Gastroesophageal sphincter (tissue), 3 donors: ENCODE measurements around the gene NFKB2.

ENCODE experiments used
- EP300 ChIP-seq: sonication (generic); formaldehyde crosslinking; IDR thresholded peaks from one replicate; pipeline ENCODE4 v1.6.1; 2017; ENCODE audit warnings: antibody characterized with exemption, mild to moderate bottlenecking
- POLR2A ChIP-seq, 2 donors: fragments of 450-650 bp; IDR thresholded peaks; one replicate each; pipeline ENCODE4 v1.6.1; 2017; ENCODE audit warnings: antibody characterized with exemption in 2 of 2, mild to moderate bottlenecking in 2 of 2, moderate library complexity in 1 of 2
- POLR2AphosphoS5 ChIP-seq: sonication (generic); formaldehyde crosslinking; IDR thresholded peaks from one replicate; pipeline ENCODE4 v1.6.1; 2017; ENCODE audit warnings: antibody characterized with exemption
- TF ChIP-seq, protein P1 (sequence below), 4 experiments: fragments of 200-600 bp in 2 of 4; fragments of 450-650 bp in 2 of 4; sonication (generic) in 1 of 4; IDR thresholded peaks; one replicate each; pipeline ENCODE4 v1.5.1; 2017 to 2019; ENCODE audit warnings: antibody characterized with exemption in 4 of 4, mild to moderate bottlenecking in 2 of 4, moderate library complexity in 2 of 4

DNA sequence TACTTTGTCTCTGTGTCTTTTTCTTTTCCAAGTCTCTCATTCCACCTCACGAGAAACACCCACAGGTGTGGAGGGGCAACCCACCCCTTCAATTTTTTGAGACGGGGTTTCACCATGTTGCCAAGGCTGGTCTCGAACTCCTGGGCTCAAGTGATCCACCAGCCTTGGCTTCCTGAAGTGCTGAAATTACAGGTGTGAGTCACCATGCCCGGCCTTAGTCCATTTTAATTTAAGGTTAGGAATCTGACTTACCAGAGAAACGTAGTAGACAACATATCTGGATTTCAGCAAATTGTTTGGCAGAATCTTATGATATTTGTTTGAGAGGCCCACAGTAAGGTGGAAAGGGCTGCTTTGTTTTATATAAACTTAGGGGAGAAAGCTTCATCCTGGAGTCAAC is 3.2 kb upstream of the NFKB2 start:
- TF ChIP-seq POLR2A (IDR thresholded peaks at IDR 0.05) (no peak), EP300 (no peak), POLR2AphosphoS5 (no peak)
- TF ChIP-seq, protein P1, sequence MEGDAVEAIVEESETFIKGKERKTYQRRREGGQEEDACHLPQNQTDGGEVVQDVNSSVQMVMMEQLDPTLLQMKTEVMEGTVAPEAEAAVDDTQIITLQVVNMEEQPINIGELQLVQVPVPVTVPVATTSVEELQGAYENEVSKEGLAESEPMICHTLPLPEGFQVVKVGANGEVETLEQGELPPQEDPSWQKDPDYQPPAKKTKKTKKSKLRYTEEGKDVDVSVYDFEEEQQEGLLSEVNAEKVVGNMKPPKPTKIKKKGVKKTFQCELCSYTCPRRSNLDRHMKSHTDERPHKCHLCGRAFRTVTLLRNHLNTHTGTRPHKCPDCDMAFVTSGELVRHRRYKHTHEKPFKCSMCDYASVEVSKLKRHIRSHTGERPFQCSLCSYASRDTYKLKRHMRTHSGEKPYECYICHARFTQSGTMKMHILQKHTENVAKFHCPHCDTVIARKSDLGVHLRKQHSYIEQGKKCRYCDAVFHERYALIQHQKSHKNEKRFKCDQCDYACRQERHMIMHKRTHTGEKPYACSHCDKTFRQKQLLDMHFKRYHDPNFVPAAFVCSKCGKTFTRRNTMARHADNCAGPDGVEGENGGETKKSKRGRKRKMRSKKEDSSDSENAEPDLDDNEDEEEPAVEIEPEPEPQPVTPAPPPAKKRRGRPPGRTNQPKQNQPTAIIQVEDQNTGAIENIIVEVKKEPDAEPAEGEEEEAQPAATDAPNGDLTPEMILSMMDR (IDR thresholded peaks at IDR 0.05): no peak
